Neutrophil (primary cell): ENCODE data around the gene LRRC75A.
A peak's percentile ranks its signal among the peaks of the same experiment; 100 is the strongest.

Experiments
- H3K27ac ChIP-seq: fragments of 200-600 bp; sonication (generic); 2 replicates; pipeline ENCODE4 v1.5.1; 2016; ENCODE audit warnings: mild to moderate bottlenecking, moderate library complexity
- H3K27me3 ChIP-seq: fragments of 200-600 bp; sonication (generic); 2 replicates; pipeline ENCODE4 v1.6.0; 2016; ENCODE audit warnings: mild to moderate bottlenecking
- H3K36me3 ChIP-seq: fragments of 200-600 bp; sonication (generic); 2 replicates; pipeline ENCODE4 v1.5.1; 2017
- H3K4me1 ChIP-seq, 2 experiments: fragments of 200-600 bp in 1 of 2; sonication (generic) in 1 of 2; 1 replicate in 1 of 2; 2 replicates in 1 of 2; pipeline versions ENCODE4 v1.5.1 to v1.6.1; 2013 to 2016; ENCODE audit warnings: low read depth in 1 of 2, low read length in 1 of 2, mild to moderate bottlenecking in 1 of 2, moderate library complexity in 1 of 2; ENCODE audit not compliant: control insufficient read depth in 1 of 2, insufficient read depth in 1 of 2
- H3K4me3 ChIP-seq, 2 experiments: fragments of 200-600 bp in 1 of 2; sonication (generic) in 1 of 2; 1 replicate in 1 of 2; 2 replicates in 1 of 2; pipeline ENCODE4 v1.5.1; 2013 to 2016; ENCODE audit warnings: low read depth in 1 of 2, low read length in 1 of 2, mild to moderate bottlenecking in 1 of 2, moderate library complexity in 1 of 2
- H3K9me3 ChIP-seq: fragments of 200-600 bp; sonication (generic); 2 replicates; pipeline ENCODE4 v1.5.1; 2016
- TF ChIP-seq, protein P1 (sequence below): fragments of 200-600 bp; sonication (generic); IDR thresholded peaks from 2 replicates; pipeline ENCODE4 v1.5.1; 2016; ENCODE audit warnings: antibody characterized with exemption

The LRRC75A gene

DNA sequence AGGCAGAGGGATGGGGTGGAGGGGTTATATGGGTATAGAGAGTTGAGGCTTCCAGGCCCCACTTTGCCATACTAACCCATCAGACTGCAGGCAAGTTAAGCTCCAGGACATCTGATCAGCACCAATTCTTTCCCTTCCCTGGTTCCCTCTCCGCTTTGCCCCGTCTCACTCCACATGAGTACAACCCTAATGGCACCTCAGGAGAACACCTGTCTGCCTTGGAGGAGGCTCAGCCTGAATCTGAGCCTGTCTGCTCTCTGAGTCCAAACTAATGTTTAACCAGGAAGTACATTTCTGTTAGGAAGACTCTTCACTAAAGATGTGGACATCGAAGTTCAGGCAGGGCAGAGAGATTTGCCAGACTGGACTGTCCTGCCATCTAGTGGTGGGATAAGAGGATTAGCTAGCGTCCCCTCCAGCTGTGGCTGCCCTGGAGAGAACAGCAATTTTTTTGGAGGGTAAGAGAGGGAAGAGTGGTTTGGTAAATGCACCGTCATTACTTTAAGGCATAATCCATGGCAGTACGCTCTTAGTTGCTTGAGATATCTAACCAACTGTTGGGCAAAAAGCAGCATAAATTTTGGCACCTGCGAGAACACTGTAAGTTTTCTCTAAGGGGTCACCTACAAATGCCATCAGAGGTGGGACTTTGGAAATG is 29.2 kb upstream of the LRRC75A start:
- H3K27ac ChIP-seq, result peak overlapping the region; percentile 27
- no peaks in the 10 kb centered on the region for H3K27me3 ChIP-seq
- peaks cover 20 to 21% of the 10 kb centered on the region in 2 experiments for H3K4me1 ChIP-seq
- no peaks in the 10 kb centered on the region for H3K9me3 ChIP-seq
- no peaks in the 10 kb centered on the region for H3K36me3 ChIP-seq
- H3K4me3 ChIP-seq, result no peak overlapping the region
- TF ChIP-seq, protein P1, sequence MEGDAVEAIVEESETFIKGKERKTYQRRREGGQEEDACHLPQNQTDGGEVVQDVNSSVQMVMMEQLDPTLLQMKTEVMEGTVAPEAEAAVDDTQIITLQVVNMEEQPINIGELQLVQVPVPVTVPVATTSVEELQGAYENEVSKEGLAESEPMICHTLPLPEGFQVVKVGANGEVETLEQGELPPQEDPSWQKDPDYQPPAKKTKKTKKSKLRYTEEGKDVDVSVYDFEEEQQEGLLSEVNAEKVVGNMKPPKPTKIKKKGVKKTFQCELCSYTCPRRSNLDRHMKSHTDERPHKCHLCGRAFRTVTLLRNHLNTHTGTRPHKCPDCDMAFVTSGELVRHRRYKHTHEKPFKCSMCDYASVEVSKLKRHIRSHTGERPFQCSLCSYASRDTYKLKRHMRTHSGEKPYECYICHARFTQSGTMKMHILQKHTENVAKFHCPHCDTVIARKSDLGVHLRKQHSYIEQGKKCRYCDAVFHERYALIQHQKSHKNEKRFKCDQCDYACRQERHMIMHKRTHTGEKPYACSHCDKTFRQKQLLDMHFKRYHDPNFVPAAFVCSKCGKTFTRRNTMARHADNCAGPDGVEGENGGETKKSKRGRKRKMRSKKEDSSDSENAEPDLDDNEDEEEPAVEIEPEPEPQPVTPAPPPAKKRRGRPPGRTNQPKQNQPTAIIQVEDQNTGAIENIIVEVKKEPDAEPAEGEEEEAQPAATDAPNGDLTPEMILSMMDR, result peak; percentile 89

DNA sequence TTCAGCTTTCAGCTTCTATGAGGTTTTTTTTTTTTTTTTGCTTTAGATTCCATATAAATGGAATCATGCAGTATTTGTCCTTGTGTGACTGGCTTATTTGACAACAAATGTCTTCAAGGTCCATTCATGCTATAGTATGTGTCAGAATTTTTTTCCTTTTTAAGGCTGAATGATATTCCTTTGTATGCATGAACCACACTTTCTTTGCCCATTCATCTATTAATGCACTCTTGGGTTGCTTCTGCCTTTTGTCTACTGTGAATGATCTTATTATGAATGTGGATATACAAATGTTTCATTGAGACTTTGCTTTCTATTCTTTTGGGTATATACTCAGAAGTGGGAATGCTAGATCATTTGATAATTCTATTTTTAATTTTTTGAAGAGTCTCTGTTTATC is 27.0 kb upstream of the LRRC75A start:
- TF ChIP-seq, protein P1, result no peak
- Histone ChIP-seq H3K27me3 (no peaks in the 10 kb centered on the region), H3K27ac (no peak overlapping the region), H3K9me3 (no peaks in the 10 kb centered on the region), H3K4me1 (peaks cover 37 to 42% of the 10 kb centered on the region in 2 experiments), H3K4me3 (no peak overlapping the region), H3K36me3 (no peaks in the 10 kb centered on the region)

DNA sequence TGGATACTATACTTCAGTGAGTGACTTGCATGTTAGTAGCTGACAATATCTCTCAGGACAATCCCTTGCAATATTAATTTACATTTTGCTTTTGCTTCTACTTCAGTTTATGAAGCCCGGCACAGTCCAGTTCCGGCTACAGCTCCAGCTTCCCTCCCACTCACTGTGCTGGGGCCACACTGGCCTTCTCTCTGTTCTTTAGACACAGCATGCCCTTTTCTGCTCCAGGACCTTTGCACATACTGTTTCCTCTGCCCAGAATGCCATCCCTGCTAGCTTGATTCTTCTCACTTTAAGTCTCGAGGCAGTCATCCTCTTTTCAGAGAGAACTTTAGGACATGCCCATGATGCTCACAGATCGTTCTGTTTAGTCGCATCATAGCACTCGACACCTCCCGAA is 25.5 kb upstream of the LRRC75A start:
- Histone ChIP-seq H3K36me3 (no peaks in the 10 kb centered on the region), H3K4me1 (peaks cover 53 to 58% of the 10 kb centered on the region in 2 experiments), H3K27me3 (no peaks in the 10 kb centered on the region), H3K27ac (no peak overlapping the region), H3K9me3 (no peaks in the 10 kb centered on the region), H3K4me3 (no peak overlapping the region)
- TF ChIP-seq, protein P1, result no peak

DNA sequence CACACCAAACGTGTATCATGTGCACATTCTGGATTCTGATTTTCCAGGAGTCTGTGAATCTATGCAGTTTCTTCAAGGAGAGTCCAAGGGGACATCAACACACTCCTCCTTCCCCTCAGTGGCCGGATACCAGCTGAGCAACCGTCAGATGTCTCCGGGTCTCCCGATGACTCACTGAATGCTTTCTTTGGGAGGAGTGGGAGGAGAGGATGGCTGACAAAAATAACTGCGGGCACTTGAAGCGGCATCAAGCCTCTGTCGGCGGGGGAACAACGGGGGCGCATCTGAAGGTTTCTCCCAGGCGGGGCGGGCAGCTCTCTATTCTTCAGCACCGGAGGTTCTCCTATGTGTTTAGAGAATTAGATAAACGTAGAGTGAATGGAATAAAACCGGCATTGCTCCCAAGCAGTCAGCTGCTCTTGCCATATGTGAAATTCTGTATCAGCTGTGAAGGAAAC is 24.6 kb upstream of the LRRC75A start:
- no peak overlapping the region for H3K4me3 ChIP-seq
- H3K9me3 ChIP-seq, result no peaks in the 10 kb centered on the region
- no peak overlapping the region for H3K27ac ChIP-seq

DNA sequence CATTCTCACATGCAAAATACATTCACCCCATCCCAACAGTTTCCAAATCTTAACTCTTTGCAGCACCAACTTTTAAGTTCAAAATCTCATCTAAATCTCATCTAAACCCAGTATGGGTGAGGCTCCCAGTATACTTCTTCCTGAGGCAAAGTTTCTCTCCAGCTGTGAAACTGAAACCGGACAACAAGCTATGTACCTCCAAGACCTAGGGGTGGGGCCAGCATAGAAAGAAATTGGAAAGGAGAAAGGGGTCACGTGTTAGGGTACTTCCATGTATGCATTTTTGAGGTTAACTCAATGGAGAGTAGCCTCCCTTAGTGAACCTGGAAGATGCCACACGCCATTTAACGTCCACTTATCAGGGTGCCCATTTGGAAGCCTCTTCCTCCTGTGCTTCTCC is 23.9 kb upstream of the LRRC75A start:
- H3K27me3 ChIP-seq, result no peaks in the 10 kb centered on the region
- H3K36me3 ChIP-seq, result no peaks in the 10 kb centered on the region
- H3K4me1 ChIP-seq, result peaks cover 64 to 68% of the 10 kb centered on the region in 2 experiments
- TF ChIP-seq, protein P1, result no peak
- H3K27ac ChIP-seq, result no peak overlapping the region
- no peaks in the 10 kb centered on the region for H3K9me3 ChIP-seq
- H3K4me3 ChIP-seq, result no peak overlapping the region

More for the DNA sequence above, 24.6 kb upstream of the LRRC75A start:
- TF ChIP-seq, protein P1, result no peak
- no peaks in the 10 kb centered on the region for H3K27me3 ChIP-seq
- peaks cover 61 to 66% of the 10 kb centered on the region in 2 experiments for H3K4me1 ChIP-seq
- H3K36me3 ChIP-seq, result no peaks in the 10 kb centered on the region
